GM18867 (cell line): ENCODE data around the gene NFE2L2.
"Not testable (repeated sequence)": the region's sequence is repeated elsewhere in the genome, so short reads cannot be mapped to it uniquely, and the experiment has no call there.

ENCODE experiments used
- ATAC-seq: cut with Tn5 transposase; IDR thresholded peaks from one replicate; pipeline ENCODE4 v1.9.1; 2021; ENCODE audit warnings: mild to moderate bottlenecking, moderate library complexity; ENCODE audit not compliant: unreplicated experiment

Gene NFE2L2

GRCh38 chr2:177258059-177258458 lies 6.5 kb downstream of the NFE2L2 start:
- ATAC-seq, result no peak

- no peak for ATAC-seq
Observed at GRCh38 chr2:177257471-177257870, 7.1 kb downstream of the NFE2L2 start.

- ATAC-seq, result no peak
Observed at GRCh38 chr2:177256695-177257094, 7.8 kb downstream of the NFE2L2 start.

GRCh38 chr2:177256026-177256425 lies 8.5 kb downstream of the NFE2L2 start:
- no peak for ATAC-seq

GRCh38 chr2:177255227-177255601 lies 9.3 kb downstream of the NFE2L2 start:
- ATAC-seq, result no peak

- no peak for ATAC-seq
Observed at GRCh38 chr2:177254433-177255226, 9.9 kb downstream of the NFE2L2 start.

GRCh38 chr2:177253704-177254103 lies 10.8 kb downstream of the NFE2L2 start:
- no peak for ATAC-seq

- ATAC-seq, result no peak
Observed at GRCh38 chr2:177252808-177253531, 11.6 kb downstream of the NFE2L2 start.

GRCh38 chr2:177251165-177251542 lies 13.4 kb downstream of the NFE2L2 start:
- ATAC-seq, result no peak

- ATAC-seq, result no peak
Observed at GRCh38 chr2:177250461-177250860, 14.1 kb downstream of the NFE2L2 start.

- no peak for ATAC-seq
Observed at GRCh38 chr2:177249038-177249437, 15.5 kb downstream of the NFE2L2 start.

- ATAC-seq, result no peak
Observed at GRCh38 chr2:177247693-177248262, 16.7 kb downstream of the NFE2L2 start.

- ATAC-seq, result not testable (repeated sequence)
Observed at GRCh38 chr2:177246523-177247030, 17.9 kb downstream of the NFE2L2 start.

GRCh38 chr2:177246000-177246399 lies 18.5 kb downstream of the NFE2L2 start:
- no peak for ATAC-seq

GRCh38 chr2:177245010-177245422 lies 19.5 kb downstream of the NFE2L2 start:
- no peak for ATAC-seq

GRCh38 chr2:177244244-177244771 lies 20.2 kb downstream of the NFE2L2 start:
- no peak for ATAC-seq

GRCh38 chr2:177243476-177243875 lies 21.1 kb downstream of the NFE2L2 start:
- no peak for ATAC-seq

GRCh38 chr2:177243073-177243472 lies 21.5 kb downstream of the NFE2L2 start:
- no peak for ATAC-seq

- ATAC-seq, result no peak
Observed at GRCh38 chr2:177242121-177242987, 22.2 kb downstream of the NFE2L2 start.

GRCh38 chr2:177241711-177242120 lies 22.8 kb downstream of the NFE2L2 start:
- ATAC-seq, result no peak
